ENCODE data around the gene SLC50A1. TPM values are rescaled to one million over a fixed set of nuclear protein-coding genes. Genes with fewer than 3 reads are reported as not detected.
A peak's percentile ranks its signal among the peaks of the same experiment; 100 is the strongest.

The SLC50A1 gene
- total and polyA plus RNA-seq, 2 of the 8 experiments (the other 6 are each of a cell fraction or from before 2014, with no cell fraction given), result 36.5 to 90.8 TPM

- no peak overlapping the region for H2BK120ac ChIP-seq (replicated peaks; ENCODE audit: low read depth, low read length)
- no peak overlapping the region; a peak in 1 of 7 replicates for H3K9ac ChIP-seq (replicated peaks in 1 of 4; ENCODE audit: extremely low read depth in 1 of 4, low read depth in 3 of 4, low read length in 3 of 4)
- H2BK15ac ChIP-seq (ENCODE audit: low read length), result peak overlapping the region; percentile 40; the same call in 1 of the 2 replicates
- H3K27me3 ChIP-seq (replicated peaks in 1 of 4; ENCODE audit: control insufficient read depth in 3 of 4, extremely low read depth in 1 of 4, insufficient read depth in 3 of 4, low read length in 3 of 4), result no peaks in the 10 kb centered on the region
- no peak for TF ChIP-seq GTF2F1 (IDR thresholded peaks at IDR 0.05; ENCODE audit: borderline replicate concordance, low read depth, low read length)
- TF ChIP-seq, protein P1, sequence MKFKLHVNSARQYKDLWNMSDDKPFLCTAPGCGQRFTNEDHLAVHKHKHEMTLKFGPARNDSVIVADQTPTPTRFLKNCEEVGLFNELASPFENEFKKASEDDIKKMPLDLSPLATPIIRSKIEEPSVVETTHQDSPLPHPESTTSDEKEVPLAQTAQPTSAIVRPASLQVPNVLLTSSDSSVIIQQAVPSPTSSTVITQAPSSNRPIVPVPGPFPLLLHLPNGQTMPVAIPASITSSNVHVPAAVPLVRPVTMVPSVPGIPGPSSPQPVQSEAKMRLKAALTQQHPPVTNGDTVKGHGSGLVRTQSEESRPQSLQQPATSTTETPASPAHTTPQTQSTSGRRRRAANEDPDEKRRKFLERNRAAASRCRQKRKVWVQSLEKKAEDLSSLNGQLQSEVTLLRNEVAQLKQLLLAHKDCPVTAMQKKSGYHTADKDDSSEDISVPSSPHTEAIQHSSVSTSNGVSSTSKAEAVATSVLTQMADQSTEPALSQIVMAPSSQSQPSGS (IDR thresholded peaks at IDR 0.05; ENCODE audit: low read length), result no peak
- peaks cover 7 to 23% (median 14%) of the 10 kb centered on the region in 4 experiments for H3K4me1 ChIP-seq (replicated peaks in 1 of 4; ENCODE audit: control insufficient read depth in 3 of 4, insufficient read depth in 4 of 4, low read length in 3 of 4)
- peaks cover 0 to 10% (median 3%) of the 10 kb centered on the region in 4 experiments; a peak in 5 of 8 replicates for H3K36me3 ChIP-seq (ENCODE audit: control insufficient read depth in 2 of 4, insufficient read depth in 4 of 4, low read length in 3 of 4)
- no peak overlapping the region for H3K23ac ChIP-seq (ENCODE audit: insufficient read length)
- no peak overlapping the region for H4K91ac ChIP-seq (replicated peaks; ENCODE audit: insufficient read length, low read length)
- WGBS, 2 experiments (ENCODE audit: extremely low coverage in 1 of 2, insufficient coverage in 1 of 2, insufficient read length in 1 of 2, insufficient replicate concordance in 2 of 2, low coverage in 1 of 2, low lambda C conversion rate in 2 of 2, missing lambda C conversion rate in 1 of 2), result 83% methylated on average over 16 of the region's 16 CpGs; no CpG with 5 or more reads in 1 of the 2 experiments
- H3K4me3 ChIP-seq (ENCODE audit: extremely low read depth in 1 of 4, insufficient read depth in 2 of 4, low read depth in 3 of 4, low read length in 4 of 4), result no peak overlapping the region
- no peak overlapping the region for H3K4me2 ChIP-seq (ENCODE audit: insufficient read depth in 1 of 2, low read depth in 2 of 2, low read length in 2 of 2)
- no peaks in the 10 kb centered on the region for H3K79me2 ChIP-seq (ENCODE audit: control insufficient read depth in 1 of 2, insufficient read depth in 2 of 2, low read length in 2 of 2)
- peak overlapping the region; percentile 23 for H4K5ac ChIP-seq (ENCODE audit: insufficient read length, low read depth, low read length)
- H4K8ac ChIP-seq (ENCODE audit: extremely low read depth, insufficient read depth, low read length), result no peak overlapping the region; the same call in 1 of the 2 replicates
- H3K56ac ChIP-seq (replicated peaks; ENCODE audit: insufficient read length, low read depth, low read length), result peak overlapping the region; percentile 17
- H3K23me2 ChIP-seq (ENCODE audit: low read depth, low read length), result no peaks in the 10 kb centered on the region; the same call in 1 of the 2 replicates
- no peak overlapping the region for H2AK5ac ChIP-seq (ENCODE audit: low read depth, low read length)
- 0 out of 2 replicates have a peak overlapping the region, but pooled peaks have one; percentile 7 for H2BK5ac ChIP-seq (ENCODE audit: low read depth, low read length)
- H3K4ac ChIP-seq (replicated peaks; ENCODE audit: insufficient read length, low read depth, low read length), result no peak overlapping the region
- H2AFZ ChIP-seq (ENCODE audit: low read length), result no peak overlapping the region
- CTCF ChIA-PET (ENCODE audit: partially characterized antibody), result interaction anchor here (0.8 to 6.1 kb wide), 3 partner anchors 10 to 66 kb away, joined by 3 to 38 read pairs (median 26); no protein-coding TSS in a partner anchor
- POLR2A ChIA-PET (ENCODE audit: partially characterized antibody), result interaction anchor here (1.0 to 20.5 kb wide), 5 partner anchors 10 to 75 kb away, joined by 3 to 512 read pairs (median 12); partner anchors contain the start of genes KRTCAP2, MTX1, SCAMP3 and THBS3
- no peaks in the 10 kb centered on the region for H3K79me1 ChIP-seq (ENCODE audit: low read depth, low read length)
- H3K9me3 ChIP-seq (ENCODE audit: insufficient read depth in 2 of 2, low read depth in 1 of 2, low read length in 1 of 2), result no peaks in the 10 kb centered on the region
- H2BK12ac ChIP-seq (ENCODE audit: low read depth, low read length), result peak overlapping the region; percentile 68; the same call in 1 of the 2 replicates
- H4K20me1 ChIP-seq (replicated peaks in 1 of 2; ENCODE audit: control insufficient read depth in 1 of 2, insufficient read depth in 2 of 2, low read length in 2 of 2), result no peaks in the 10 kb centered on the region
- H3K14ac ChIP-seq (ENCODE audit: insufficient read length), result no peak overlapping the region
- DNase-seq (ENCODE audit: low read depth in 1 of 2, low spot score in 2 of 2) (no peak), FAIRE-seq (no peak)
- H3K27ac ChIP-seq (ENCODE audit: low read depth, low read length), result no peak overlapping the region
- H2BK20ac ChIP-seq (ENCODE audit: low read length), result 0 out of 2 replicates have a peak overlapping the region, but pooled peaks have one; percentile 86
- H3K18ac ChIP-seq (ENCODE audit: extremely low read depth, low read length), result no peak overlapping the region
Measured at GRCh38 chr1:155187456-155187891, 51.8 kb downstream of the SLC50A1 start.
